Measurements from ENCODE around the gene C22orf23. TPM values are rescaled to one million over a fixed set of nuclear protein-coding genes. Genes with fewer than 3 reads are reported as not detected.

C22orf23 gene
- total and polyA plus RNA-seq, 2 of the 13 experiments (the other 11 are each of a cell fraction or from before 2014, with no cell fraction given), result 0.21 to 0.24 TPM

DNA sequence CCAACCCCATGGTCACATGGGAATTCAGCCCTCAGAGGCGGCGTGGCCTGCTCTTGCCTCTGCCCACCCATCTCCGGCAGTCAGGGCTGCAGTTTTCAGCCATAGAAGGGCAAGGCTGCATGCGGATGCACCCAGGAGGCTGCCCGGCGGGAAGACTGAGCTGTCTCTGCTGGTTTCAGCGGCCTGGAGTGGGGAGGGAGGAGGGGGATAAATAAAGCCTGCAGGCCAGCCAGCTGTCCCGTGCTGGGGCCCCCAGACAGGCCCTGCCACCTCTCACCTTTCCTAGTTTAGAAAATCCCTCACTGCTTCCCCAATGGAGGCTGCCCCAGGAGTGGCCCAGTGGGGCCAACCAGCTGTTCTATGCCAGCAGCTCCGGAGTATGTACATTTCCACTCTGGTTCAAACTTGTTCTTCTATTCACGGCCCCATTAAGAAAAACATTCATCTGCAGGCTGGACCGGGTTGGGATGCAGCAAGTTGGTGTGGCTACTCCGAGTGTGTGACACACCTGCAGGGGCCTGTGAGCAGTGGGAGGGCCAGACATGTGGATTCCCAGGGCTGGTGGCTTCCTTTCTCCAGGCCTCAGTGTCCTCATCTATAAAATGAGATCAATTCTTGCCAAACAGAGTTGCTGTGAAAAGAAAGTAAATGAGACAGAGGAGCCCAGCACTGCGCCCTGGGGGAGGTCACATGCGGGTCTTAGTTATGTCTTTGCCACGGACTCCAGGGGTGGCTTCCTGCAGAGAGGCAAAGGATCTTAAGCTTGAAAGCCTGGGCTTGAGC lies 42.3 kb downstream of the C22orf23 start (continued):
- TF ChIP-seq, protein P1, sequence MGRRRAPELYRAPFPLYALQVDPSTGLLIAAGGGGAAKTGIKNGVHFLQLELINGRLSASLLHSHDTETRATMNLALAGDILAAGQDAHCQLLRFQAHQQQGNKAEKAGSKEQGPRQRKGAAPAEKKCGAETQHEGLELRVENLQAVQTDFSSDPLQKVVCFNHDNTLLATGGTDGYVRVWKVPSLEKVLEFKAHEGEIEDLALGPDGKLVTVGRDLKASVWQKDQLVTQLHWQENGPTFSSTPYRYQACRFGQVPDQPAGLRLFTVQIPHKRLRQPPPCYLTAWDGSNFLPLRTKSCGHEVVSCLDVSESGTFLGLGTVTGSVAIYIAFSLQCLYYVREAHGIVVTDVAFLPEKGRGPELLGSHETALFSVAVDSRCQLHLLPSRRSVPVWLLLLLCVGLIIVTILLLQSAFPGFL (CRISPR knock-in tag; IDR thresholded peaks at IDR 0.05), result no peak
- no peak for TF ChIP-seq BHLHE40 (IDR thresholded peaks at IDR 0.05; ENCODE audit: low read length)
- TF ChIP-seq, protein P2, sequence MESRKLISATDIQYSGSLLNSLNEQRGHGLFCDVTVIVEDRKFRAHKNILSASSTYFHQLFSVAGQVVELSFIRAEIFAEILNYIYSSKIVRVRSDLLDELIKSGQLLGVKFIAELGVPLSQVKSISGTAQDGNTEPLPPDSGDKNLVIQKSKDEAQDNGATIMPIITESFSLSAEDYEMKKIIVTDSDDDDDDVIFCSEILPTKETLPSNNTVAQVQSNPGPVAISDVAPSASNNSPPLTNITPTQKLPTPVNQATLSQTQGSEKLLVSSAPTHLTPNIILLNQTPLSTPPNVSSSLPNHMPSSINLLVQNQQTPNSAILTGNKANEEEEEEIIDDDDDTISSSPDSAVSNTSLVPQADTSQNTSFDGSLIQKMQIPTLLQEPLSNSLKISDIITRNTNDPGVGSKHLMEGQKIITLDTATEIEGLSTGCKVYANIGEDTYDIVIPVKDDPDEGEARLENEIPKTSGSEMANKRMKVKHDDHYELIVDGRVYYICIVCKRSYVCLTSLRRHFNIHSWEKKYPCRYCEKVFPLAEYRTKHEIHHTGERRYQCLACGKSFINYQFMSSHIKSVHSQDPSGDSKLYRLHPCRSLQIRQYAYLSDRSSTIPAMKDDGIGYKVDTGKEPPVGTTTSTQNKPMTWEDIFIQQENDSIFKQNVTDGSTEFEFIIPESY (CRISPR knock-in tag; IDR thresholded peaks at IDR 0.05), result peak; percentile 76
- no peak for TF ChIP-seq NCOA5 (CRISPR knock-in tag; IDR thresholded peaks at IDR 0.05)

DNA sequence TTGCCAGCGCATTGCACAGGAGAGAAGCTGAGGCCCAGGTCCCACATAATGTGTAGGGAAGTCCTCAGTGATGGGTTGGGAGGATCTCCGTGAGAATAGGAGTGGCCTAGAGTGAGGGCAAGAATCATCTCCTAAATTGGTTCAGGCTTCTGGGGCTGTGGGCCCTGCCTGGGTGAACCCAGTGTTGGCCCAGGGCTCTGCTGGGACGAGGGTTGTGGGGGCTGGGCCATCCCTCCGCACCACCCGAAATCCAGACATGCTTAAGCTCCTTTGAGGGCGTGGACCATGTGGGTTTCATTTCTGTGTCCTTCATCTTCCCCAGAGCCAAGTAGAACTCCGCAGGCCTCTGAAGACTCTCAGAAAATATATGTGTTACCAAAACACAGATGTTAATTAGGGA lies 43.6 kb downstream of the C22orf23 start:
- H3K9ac ChIP-seq (ENCODE audit: insufficient read depth, low read depth, low read length), result no peak overlapping the region
- no peaks in the 10 kb centered on the region for H4K20me1 ChIP-seq (ENCODE audit: insufficient read depth, low read length)
- H2AFZ ChIP-seq (ENCODE audit: low read length), result no peak overlapping the region
- ChIA-PET POLR2A (interaction anchor here (2.5 to 6.0 kb wide), 2 partner anchors 11 to 15 kb away, joined by 7 to 69 read pairs; no protein-coding TSS in a partner anchor), CTCF (ENCODE audit: low intra/inter-chr PET ratio, low total read pairs) (no interaction called here)
- peaks cover 23% of the 10 kb centered on the region for H3K4me1 ChIP-seq (ENCODE audit: insufficient read depth, low read length)
- H3K4me3 ChIP-seq (replicated peaks in 1 of 3; ENCODE audit: insufficient read depth in 1 of 3, low read depth in 2 of 3, low read length in 3 of 3), result no peak overlapping the region
- no peaks in the 10 kb centered on the region for H3K27me3 ChIP-seq (ENCODE audit: control insufficient read depth in 1 of 2, insufficient read depth in 2 of 2, low read length in 2 of 2)
- ATAC-seq (no peak), DNase-seq (ENCODE audit: low spot score) (no peak), FAIRE-seq (no peak)
- H3K36me3 ChIP-seq (replicated peaks in 1 of 2; ENCODE audit: control insufficient read depth in 1 of 2, insufficient read depth in 2 of 2, low read length in 2 of 2), result peaks cover 2 to 9% of the 10 kb centered on the region in 2 experiments; a peak in 1 of 5 replicates
- no TSS peak for BruUV-seq (replicated peaks)
- in situ Hi-C loops (cut with HindIII; ENCODE audit: extremely low pct_ligation_motif_present, low pct_unique_long_range_greater_than_20kb), result no loop called here
- no peak overlapping the region for H3K4me2 ChIP-seq (ENCODE audit: low read depth, low read length)
- over 99% methylated on average over 7 of the region's 7 CpGs for WGBS (ENCODE audit: low lambda C conversion rate)
- peaks cover 8% of the 10 kb centered on the region for H3K79me2 ChIP-seq (ENCODE audit: insufficient read depth, low read length)
- no peaks in the 10 kb centered on the region for H3K9me3 ChIP-seq (ENCODE audit: low read length)
- intact Hi-C loops (cut with micrococcal nuclease; ENCODE audit: unreplicated experiment), result no loop called here
- H3K27ac ChIP-seq (ENCODE audit: extremely low read length, insufficient read depth, low read length), result no peak overlapping the region
- TF ChIP-seq, protein P3, sequence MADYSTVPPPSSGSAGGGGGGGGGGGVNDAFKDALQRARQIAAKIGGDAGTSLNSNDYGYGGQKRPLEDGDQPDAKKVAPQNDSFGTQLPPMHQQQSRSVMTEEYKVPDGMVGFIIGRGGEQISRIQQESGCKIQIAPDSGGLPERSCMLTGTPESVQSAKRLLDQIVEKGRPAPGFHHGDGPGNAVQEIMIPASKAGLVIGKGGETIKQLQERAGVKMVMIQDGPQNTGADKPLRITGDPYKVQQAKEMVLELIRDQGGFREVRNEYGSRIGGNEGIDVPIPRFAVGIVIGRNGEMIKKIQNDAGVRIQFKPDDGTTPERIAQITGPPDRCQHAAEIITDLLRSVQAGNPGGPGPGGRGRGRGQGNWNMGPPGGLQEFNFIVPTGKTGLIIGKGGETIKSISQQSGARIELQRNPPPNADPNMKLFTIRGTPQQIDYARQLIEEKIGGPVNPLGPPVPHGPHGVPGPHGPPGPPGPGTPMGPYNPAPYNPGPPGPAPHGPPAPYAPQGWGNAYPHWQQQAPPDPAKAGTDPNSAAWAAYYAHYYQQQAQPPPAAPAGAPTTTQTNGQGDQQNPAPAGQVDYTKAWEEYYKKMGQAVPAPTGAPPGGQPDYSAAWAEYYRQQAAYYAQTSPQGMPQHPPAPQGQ (CRISPR knock-in tag; IDR thresholded peaks at IDR 0.05; ENCODE audit: borderline replicate concordance), result no peak
- TF ChIP-seq, protein P4, sequence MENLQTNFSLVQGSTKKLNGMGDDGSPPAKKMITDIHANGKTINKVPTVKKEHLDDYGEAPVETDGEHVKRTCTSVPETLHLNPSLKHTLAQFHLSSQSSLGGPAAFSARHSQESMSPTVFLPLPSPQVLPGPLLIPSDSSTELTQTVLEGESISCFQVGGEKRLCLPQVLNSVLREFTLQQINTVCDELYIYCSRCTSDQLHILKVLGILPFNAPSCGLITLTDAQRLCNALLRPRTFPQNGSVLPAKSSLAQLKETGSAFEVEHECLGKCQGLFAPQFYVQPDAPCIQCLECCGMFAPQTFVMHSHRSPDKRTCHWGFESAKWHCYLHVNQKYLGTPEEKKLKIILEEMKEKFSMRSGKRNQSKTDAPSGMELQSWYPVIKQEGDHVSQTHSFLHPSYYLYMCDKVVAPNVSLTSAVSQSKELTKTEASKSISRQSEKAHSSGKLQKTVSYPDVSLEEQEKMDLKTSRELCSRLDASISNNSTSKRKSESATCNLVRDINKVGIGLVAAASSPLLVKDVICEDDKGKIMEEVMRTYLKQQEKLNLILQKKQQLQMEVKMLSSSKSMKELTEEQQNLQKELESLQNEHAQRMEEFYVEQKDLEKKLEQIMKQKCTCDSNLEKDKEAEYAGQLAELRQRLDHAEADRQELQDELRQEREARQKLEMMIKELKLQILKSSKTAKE (CRISPR knock-in tag; IDR thresholded peaks at IDR 0.05; ENCODE audit: borderline replicate concordance), result no peak
- TF ChIP-seq, protein P5, sequence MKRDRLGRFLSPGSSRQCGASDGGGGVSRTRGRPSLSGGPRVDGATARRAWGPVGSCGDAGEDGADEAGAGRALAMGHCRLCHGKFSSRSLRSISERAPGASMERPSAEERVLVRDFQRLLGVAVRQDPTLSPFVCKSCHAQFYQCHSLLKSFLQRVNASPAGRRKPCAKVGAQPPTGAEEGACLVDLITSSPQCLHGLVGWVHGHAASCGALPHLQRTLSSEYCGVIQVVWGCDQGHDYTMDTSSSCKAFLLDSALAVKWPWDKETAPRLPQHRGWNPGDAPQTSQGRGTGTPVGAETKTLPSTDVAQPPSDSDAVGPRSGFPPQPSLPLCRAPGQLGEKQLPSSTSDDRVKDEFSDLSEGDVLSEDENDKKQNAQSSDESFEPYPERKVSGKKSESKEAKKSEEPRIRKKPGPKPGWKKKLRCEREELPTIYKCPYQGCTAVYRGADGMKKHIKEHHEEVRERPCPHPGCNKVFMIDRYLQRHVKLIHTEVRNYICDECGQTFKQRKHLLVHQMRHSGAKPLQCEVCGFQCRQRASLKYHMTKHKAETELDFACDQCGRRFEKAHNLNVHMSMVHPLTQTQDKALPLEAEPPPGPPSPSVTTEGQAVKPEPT (CRISPR knock-in tag; IDR thresholded peaks at IDR 0.05; ENCODE audit: low read depth), result no peak
- no peak for TF ChIP-seq TBL1XR1 (IDR thresholded peaks at IDR 0.05; ENCODE audit: borderline replicate concordance, low read length, partially characterized antibody)

All from HepG2 (cell line).